Smooth muscle cell (in vitro differentiated cells): Measurements from ENCODE around the gene SLC24A4. TPM values are rescaled to one million over a fixed set of nuclear protein-coding genes. Genes with fewer than 3 reads are reported as not detected.

Experiments used
- DNase-seq: peaks from one replicate; lab custom pipeline; 2025; ENCODE audit not compliant: unreplicated experiment; lab: John Stamatoyannopoulos, UW
- H2AFZ ChIP-seq: fragments of 200-600 bp; sonication (generic); 2 replicates; pipeline ENCODE4 v1.6.0; 2016; ENCODE audit warnings: antibody characterized with exemption, low read depth, mild to moderate bottlenecking
- H3F3A ChIP-seq: fragments of 200-600 bp; sonication (generic); 2 replicates; pipeline ENCODE4 v1.6.0; 2017; ENCODE audit warnings: antibody characterized with exemption, low read depth
- H3K27ac ChIP-seq: fragments of 200-600 bp; sonication (generic); 2 replicates; pipeline ENCODE4 v1.5.1; 2016; ENCODE audit warnings: low read depth, mild to moderate bottlenecking
- H3K27me3 ChIP-seq: fragments of 200-600 bp; sonication (generic); 2 replicates; pipeline ENCODE4 v1.6.1; 2016; ENCODE audit warnings: low read depth, mild to moderate bottlenecking
- H3K36me3 ChIP-seq: fragments of 200-600 bp; sonication (generic); 2 replicates; pipeline ENCODE4 v1.5.1; 2016; ENCODE audit warnings: low read depth
- H3K4me1 ChIP-seq: fragments of 200-600 bp; sonication (generic); 2 replicates; pipeline ENCODE4 v1.5.1; 2016; ENCODE audit warnings: low read depth
- H3K4me2 ChIP-seq: fragments of 200-600 bp; sonication (generic); 2 replicates; pipeline ENCODE4 v1.6.0; 2016; ENCODE audit warnings: mild to moderate bottlenecking
- H3K4me3 ChIP-seq: fragments of 200-600 bp; sonication (generic); 2 replicates; pipeline ENCODE4 v1.5.1; 2016; ENCODE audit warnings: mild to moderate bottlenecking
- H3K79me2 ChIP-seq: fragments of 200-600 bp; sonication (generic); 2 replicates; pipeline ENCODE4 v1.6.0; 2016; ENCODE audit warnings: low read depth, mild to moderate bottlenecking
- H3K9ac ChIP-seq: fragments of 200-600 bp; sonication (generic); 2 replicates; pipeline ENCODE4 v1.6.0; 2016; ENCODE audit warnings: low read depth
- H3K9me3 ChIP-seq: fragments of 200-600 bp; sonication (generic); replicated peaks from 2 replicates; pipeline ENCODE4 v1.5.1; 2016; ENCODE audit warnings: low read depth
- H4K20me1 ChIP-seq: fragments of 200-600 bp; sonication (generic); 2 replicates; pipeline ENCODE4 v1.6.0; 2016; ENCODE audit warnings: low read depth
- CTCF ChIP-seq: fragments of 200-600 bp; sonication (generic); IDR thresholded peaks from 2 replicates; pipeline ENCODE4 v1.5.1; 2017; ENCODE audit warnings: borderline replicate concordance, mild to moderate bottlenecking, antibody characterized with exemption; ENCODE audit not compliant: insufficient read depth, poor library complexity, severe bottlenecking
- WGBS: methylation state at CpG from one replicate; pipeline ENCODE4 v1.1.7; 2016; ENCODE audit warnings: low lambda C conversion rate; 5-methylcytosine and 5-hydroxymethylcytosine counted together
- polyA plus RNA-seq: library from polyadenylated mRNA; unstranded; fragments of >200 nt; fragmentation: Nextera tagmentation; extraction: Ambion mirVana; gene quantifications from 2 replicates; pipeline ENCODE4 v1.2.1, GENCODE V29; 2016
- total RNA-seq: library from RNA; depleted of rRNA; stranded (reverse); fragments of >200 nt; gene quantifications from 2 replicates; pipeline ENCODE4 v1.2.3, GENCODE V29; 2014

The SLC24A4 gene
- total and polyA plus RNA-seq, 2 experiments from 2014 or later = 0.58 TPM; not detected in 1

GRCh38 chr14:92513966-92514843 lies 191.2 kb downstream of the SLC24A4 start:
- Histone ChIP-seq H3K4me3 (peak overlapping the region; percentile 75), H2AFZ (peak overlapping the region; percentile 91), H3K27me3 (peaks cover 4% of the 10 kb centered on the region), H3K4me1 (no peaks in the 10 kb centered on the region), H3K4me2 (peak overlapping the region; percentile 99), H3K9ac (peak overlapping the region; percentile 83), H3K36me3 (no peaks in the 10 kb centered on the region), H3F3A (no peaks in the 10 kb centered on the region), H3K27ac (no peak overlapping the region), H4K20me1 (no peaks in the 10 kb centered on the region), H3K79me2 (no peaks in the 10 kb centered on the region), H3K9me3 (no peaks in the 10 kb centered on the region)
- no peak for TF ChIP-seq CTCF
- 14% methylated on average over 70 of the region's 81 CpGs for WGBS
- no peak for DNase-seq

DNA sequence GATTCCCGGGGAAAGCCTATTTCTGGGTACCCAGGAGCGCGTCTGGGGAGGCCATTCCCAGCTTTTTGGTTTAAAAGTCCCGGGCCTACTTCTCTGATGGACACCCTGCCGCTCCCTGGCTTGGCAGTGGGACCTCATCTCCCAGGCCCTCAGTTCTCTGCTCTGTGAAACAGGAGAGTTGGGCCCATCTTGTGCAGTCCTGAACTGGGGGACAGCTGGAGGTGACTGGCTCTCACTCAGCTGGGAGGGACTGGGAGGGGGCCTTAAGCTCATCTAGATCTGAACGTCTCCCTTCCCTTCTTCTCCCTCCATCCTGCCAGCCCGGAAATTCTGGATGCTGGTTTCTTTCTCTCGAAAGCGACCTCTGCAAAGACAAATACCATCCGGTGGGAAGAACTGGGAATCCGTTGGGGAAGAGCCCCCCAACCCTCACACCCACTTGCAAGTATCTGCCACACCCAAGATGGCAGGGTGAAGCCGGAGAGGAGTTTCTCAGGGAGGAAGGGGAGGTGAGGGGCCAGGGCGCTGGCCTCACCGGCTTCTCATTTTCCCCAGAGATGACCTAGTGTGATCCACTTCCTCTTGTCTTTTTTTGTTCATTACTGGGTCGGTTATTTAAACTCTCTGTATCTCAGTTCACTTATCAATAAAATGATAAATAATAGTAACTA lies 192.0 kb downstream of the SLC24A4 start:
- no peaks in the 10 kb centered on the region for H4K20me1 ChIP-seq
- peaks cover 4% of the 10 kb centered on the region for H3K27me3 ChIP-seq
- H3K79me2 ChIP-seq = no peaks in the 10 kb centered on the region
- no peaks in the 10 kb centered on the region for H3K9me3 ChIP-seq
- no peak overlapping the region for H2AFZ ChIP-seq
- no peak overlapping the region for H3K9ac ChIP-seq
- no peak for TF ChIP-seq CTCF
- no peaks in the 10 kb centered on the region for H3F3A ChIP-seq
- H3K36me3 ChIP-seq = no peaks in the 10 kb centered on the region
- H3K27ac ChIP-seq = no peak overlapping the region
- H3K4me1 ChIP-seq = no peaks in the 10 kb centered on the region
- H3K4me3 ChIP-seq = peak overlapping the region; percentile 75
- no peak for DNase-seq
- peak overlapping the region; percentile 99 for H3K4me2 ChIP-seq
- 81% methylated on average over 15 of the region's 15 CpGs for WGBS

- no peaks in the 10 kb centered on the region for H4K20me1 ChIP-seq
- WGBS = 97% methylated on average over 5 of the region's 5 CpGs
- no peaks in the 10 kb centered on the region for H3K36me3 ChIP-seq
- H3K79me2 ChIP-seq = no peaks in the 10 kb centered on the region
- H3K4me1 ChIP-seq = no peaks in the 10 kb centered on the region
- no peak overlapping the region for H3K27ac ChIP-seq
- no peak overlapping the region for H3K4me3 ChIP-seq
- TF ChIP-seq CTCF = no peak
- H3K9me3 ChIP-seq = no peaks in the 10 kb centered on the region
- H3F3A ChIP-seq = no peaks in the 10 kb centered on the region
- no peak overlapping the region for H3K4me2 ChIP-seq
- no peak for DNase-seq
- H2AFZ ChIP-seq = no peak overlapping the region
- H3K9ac ChIP-seq = no peak overlapping the region
- peaks cover 4% of the 10 kb centered on the region for H3K27me3 ChIP-seq
These were observed 192.8 kb downstream of the SLC24A4 start for GRCh38 chr14:92515546-92516343.
